HG03521 (cell line): ENCODE measurements around the gene CGREF1.
"Not testable (repeated sequence)": the region's sequence is repeated elsewhere in the genome, so short reads cannot be mapped to it uniquely, and the experiment has no call there.

Source experiments
- ATAC-seq: cut with Tn5 transposase; IDR thresholded peaks from one replicate; pipeline ENCODE4 v1.9.1; 2021; ENCODE audit warnings: mild to moderate bottlenecking, moderate library complexity; ENCODE audit not compliant: unreplicated experiment

CGREF1 gene

GRCh38 chr2:27115519-27115918 is 3.4 kb downstream of the CGREF1 start:
- ATAC-seq: no peak

- ATAC-seq: not testable (repeated sequence)
These were observed 7.4 kb downstream of the CGREF1 start for GRCh38 chr2:27111392-27112078.

GRCh38 chr2:27110603-27111352 is 8.2 kb downstream of the CGREF1 start:
- ATAC-seq: not testable (repeated sequence)

- no peak for ATAC-seq
These were observed 9.8 kb downstream of the CGREF1 start for GRCh38 chr2:27109083-27109482.

- ATAC-seq: no peak
These were observed 10.7 kb downstream of the CGREF1 start for GRCh38 chr2:27108221-27108620.

- no peak for ATAC-seq
These were observed 12.9 kb downstream of the CGREF1 start for GRCh38 chr2:27105981-27106380.

GRCh38 chr2:27102329-27102728 is 16.6 kb downstream of the CGREF1 start:
- no peak for ATAC-seq

- ATAC-seq: no peak
These were observed 18.9 kb downstream of the CGREF1 start for GRCh38 chr2:27100036-27100435.

- no peak for ATAC-seq
These were observed 19.5 kb downstream of the CGREF1 start for GRCh38 chr2:27099334-27099955.

GRCh38 chr2:27097341-27097740 is 21.6 kb downstream of the CGREF1 start:
- no peak for ATAC-seq

GRCh38 chr2:27096748-27097297 is 22.1 kb downstream of the CGREF1 start:
- no peak for ATAC-seq

GRCh38 chr2:27095745-27096651 is 22.9 kb downstream of the CGREF1 start:
- no peak for ATAC-seq

- no peak for ATAC-seq
These were observed 23.5 kb downstream of the CGREF1 start for GRCh38 chr2:27095427-27095744.

GRCh38 chr2:27094353-27094984 is 24.5 kb downstream of the CGREF1 start:
- ATAC-seq: no peak

- ATAC-seq: no peak
These were observed 25.2 kb downstream of the CGREF1 start for GRCh38 chr2:27093430-27094352.

GRCh38 chr2:27092696-27093429 is 26.1 kb downstream of the CGREF1 start:
- no peak for ATAC-seq

- ATAC-seq: no peak
These were observed 26.9 kb downstream of the CGREF1 start for GRCh38 chr2:27091746-27092695.
